GM12875 (cell line): ENCODE results near the gene PRSS36.
"Not testable (repeated sequence)": the region's sequence is repeated elsewhere in the genome, so short reads cannot be mapped to it uniquely, and the experiment has no call there.

Source experiments
- H3K4me3 ChIP-seq: one replicate; pipeline ENCODE4 v1.5.1; 2011; ENCODE audit warnings: low read depth, low read length, control low read depth
- TF ChIP-seq, protein P1 (sequence below): IDR thresholded peaks from 2 replicates; pipeline ENCODE4 v1.5.1; 2011; ENCODE audit warnings: low read depth, mild to moderate bottlenecking, control low read depth, inconsistent platforms, low read length, moderate library complexity, borderline replicate concordance; ENCODE audit not compliant: insufficient read depth

PRSS36 gene

DNA sequence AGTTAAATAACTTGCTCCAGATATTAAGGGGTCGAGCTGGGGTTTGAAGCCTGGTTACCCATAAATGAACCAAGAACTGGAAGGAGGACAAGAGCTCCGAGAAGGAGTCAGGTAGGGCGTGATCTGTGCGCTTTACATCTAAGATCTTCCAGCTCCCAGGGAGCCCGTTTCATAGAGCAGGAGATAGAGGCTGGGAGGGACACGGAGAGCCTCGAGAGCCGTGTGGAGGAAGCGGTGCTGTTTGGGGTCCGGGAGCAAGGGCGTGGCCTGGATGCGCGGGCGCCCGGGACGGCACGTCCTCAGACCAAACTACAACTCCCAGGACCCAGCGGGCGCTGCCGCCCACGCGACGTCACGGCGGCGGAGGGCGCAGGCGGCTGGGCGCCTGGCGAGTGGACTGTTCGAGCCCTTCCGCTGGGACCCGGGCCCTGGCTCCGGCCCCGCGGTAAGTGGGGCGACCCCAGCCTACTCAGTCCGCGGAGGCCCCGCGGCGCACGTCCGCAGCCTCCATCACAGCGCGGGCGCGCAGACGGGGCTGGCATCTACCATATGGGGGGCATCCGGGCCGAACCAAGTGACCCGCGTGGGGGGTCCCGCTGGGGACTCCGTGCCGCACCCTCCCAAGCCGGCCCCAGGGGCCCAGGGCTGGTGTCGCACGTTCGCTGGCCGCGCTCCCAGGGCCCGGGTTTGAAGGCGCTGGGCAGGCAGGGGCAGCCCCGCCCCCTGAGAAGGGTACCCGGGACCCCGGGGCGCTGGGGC lies 41.7 kb downstream of the PRSS36 start, which contains the start of gene BCKDK:
BCKDK (plus strand) TSS at position 352 of the 759 bp plus-strand sequence. CDS start 838 bp downstream, outside the sequence.
- H3K4me3 ChIP-seq: peak within 1 kb of the TSS; percentile 72
- TF ChIP-seq, protein P1, sequence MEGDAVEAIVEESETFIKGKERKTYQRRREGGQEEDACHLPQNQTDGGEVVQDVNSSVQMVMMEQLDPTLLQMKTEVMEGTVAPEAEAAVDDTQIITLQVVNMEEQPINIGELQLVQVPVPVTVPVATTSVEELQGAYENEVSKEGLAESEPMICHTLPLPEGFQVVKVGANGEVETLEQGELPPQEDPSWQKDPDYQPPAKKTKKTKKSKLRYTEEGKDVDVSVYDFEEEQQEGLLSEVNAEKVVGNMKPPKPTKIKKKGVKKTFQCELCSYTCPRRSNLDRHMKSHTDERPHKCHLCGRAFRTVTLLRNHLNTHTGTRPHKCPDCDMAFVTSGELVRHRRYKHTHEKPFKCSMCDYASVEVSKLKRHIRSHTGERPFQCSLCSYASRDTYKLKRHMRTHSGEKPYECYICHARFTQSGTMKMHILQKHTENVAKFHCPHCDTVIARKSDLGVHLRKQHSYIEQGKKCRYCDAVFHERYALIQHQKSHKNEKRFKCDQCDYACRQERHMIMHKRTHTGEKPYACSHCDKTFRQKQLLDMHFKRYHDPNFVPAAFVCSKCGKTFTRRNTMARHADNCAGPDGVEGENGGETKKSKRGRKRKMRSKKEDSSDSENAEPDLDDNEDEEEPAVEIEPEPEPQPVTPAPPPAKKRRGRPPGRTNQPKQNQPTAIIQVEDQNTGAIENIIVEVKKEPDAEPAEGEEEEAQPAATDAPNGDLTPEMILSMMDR: no peak

DNA sequence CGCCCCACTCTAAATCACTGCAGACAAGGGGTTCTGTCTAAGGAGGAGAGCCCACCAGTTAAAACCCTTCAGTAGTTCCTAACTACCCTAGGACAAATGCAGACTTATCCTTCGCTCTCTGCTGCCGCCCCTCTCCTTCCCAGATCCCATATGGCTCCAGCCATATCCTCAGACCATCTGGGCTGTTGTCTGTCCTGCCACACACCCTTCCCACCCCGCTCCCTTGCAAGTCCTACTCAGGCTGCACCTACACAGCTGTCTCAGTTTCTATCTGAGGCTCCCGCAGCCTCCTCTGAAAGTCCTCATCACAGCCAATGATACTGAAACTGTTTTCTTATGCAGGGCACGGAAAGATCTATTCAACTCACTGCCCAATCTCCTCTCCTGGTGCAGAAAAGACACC lies 42.4 kb downstream of the PRSS36 start:
- TF ChIP-seq, protein P1: no peak
- no peak overlapping the region for H3K4me3 ChIP-seq

DNA sequence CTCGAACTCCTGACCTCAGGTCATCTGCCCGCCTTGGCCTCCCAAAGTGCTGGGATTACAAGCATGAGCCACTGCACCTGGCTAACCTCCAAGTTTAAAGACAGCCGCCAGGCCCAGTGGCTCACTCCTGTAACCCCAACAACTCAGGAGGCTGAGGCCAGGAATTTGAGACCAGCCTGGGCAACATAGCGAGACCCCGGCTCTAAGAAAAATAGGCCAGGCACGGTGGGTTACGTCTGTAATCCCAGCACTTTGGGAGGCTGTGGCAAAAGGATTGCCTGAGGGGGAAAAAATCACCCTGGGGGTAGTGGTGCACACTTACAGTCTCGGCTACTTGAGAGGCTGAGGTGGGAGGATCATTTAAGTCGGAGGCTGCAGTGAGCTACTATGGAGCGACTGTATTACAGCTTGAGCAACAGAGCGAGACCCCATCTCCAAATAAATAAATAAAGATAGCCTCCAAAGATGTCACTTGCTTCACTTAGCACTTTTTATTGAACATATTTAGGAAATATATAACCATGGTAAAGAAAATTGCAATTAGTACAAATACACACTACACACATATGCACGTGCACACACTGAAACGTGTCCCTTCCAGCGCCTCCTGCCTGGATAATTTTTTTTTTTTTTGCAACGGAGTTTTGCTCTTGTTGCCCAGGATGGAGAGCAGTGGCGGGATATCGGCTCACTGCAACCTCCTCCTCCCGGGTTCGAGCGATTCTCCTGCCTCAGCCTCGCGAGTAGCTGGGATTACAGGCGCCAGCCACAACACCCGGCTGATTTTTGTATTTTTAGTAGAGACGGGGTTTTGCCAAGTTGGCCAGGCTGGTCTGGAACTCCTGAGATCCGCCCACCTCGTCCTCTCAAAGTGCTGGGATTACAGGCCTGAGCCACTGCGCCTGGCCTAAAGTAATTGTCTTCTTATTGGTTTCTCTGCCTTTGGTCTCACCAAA lies 43.1 kb downstream of the PRSS36 start:
- TF ChIP-seq, protein P1: no peak
- no peak overlapping the region for H3K4me3 ChIP-seq

DNA sequence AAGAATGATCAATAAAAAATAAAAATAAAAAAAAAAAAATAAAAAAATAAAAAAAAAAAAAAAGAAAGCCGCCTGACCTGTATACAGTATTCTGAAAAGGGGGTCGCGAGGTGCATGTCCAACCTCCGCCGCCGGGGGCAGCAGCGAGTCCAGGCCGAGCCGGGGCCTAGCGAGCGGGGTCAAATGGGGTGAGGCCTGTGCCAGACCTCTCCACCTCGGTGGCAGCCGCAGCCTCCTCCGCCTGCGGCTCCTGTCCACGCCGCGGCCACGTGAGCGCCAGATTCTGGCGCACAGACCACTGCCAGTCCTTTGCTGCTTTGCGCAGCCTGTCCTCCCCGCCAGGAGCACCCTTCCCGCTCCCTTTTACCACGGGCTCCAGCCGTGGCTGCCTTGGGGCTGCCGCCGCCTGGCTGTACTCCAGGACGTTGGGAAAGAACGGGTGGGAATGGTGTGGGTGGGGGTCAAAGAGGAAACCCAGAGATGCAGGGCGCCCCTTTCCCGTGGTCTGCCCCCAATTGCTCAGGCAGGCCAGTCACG lies 44.1 kb downstream of the PRSS36 start:
- TF ChIP-seq, protein P1: peak; percentile 87
- no peak overlapping the region for H3K4me3 ChIP-seq

DNA sequence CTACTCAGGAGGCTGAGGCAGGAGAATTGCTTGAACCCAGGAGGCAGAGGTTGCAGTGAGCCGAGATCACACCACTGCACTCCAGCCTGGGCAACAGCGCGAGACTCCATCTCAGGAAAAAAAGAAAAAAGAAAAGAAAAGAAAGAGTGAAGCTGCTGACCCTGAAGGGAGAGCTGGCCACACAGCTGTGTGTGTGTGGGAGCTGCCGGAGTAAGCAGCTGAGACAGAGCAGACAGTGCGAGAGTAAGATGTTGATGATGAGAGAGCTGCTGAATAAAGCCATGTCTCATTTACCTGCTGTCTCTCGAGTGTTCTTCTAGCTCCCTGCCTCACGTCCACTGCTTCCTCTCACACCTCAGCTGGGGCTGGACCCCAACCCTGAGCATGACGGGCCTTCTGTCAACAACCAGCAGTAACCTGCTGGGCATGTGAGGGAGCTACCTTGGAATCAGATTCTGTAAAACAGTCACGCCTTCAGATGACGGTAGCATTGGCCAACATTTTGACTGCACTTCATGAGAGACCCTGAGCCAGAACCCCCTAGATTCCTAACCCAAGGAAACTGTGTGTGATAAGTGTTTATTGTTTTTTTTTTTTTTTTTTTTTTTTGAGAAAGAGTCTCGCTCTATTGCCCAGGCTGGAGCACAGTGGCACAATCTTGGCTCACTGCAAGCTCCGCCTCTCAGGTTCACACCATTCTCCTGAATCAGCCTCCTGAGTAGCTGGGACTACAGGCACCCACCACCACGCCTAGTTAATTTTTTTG lies 48.8 kb downstream of the PRSS36 start:
- H3K4me3 ChIP-seq: not testable (repeated sequence)

DNA sequence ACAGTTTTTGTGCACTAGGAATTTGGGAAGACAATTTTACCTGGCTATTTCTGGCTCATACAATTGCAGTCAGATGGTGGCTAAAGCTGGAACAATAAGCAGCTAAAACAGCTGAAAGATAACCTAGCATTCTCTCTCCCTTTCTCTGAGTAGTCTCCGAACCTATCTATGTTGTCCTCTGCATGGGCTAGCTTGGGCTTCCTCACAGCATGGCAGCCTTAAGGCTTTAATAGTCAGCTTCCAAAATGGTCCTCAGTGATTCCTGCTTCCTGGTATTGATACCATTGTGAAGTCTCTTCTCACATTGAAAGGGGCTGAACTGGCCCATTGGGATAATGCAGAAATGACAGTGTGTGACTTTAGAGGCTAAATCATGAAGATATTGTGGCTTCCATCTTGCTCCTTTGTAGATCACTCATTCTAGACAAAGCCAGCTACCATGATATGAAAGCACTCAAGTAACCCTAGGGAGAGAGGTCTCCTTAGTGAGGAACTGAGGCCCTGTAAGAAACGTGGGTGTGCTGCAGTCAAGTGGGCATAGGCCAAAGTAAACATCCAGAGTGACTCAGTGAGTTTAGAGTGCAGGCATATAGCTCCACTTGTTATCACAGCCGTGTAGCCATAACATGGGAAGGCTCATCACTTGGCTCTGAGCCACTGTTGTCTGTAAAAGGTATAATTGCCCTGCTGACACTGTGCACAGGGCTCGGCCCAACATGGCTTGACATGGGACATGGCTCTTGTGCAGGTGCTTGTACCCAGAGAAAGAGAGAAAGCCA lies 49.8 kb downstream of the PRSS36 start:
- TF ChIP-seq, protein P1: no peak
- H3K4me3 ChIP-seq: no peak overlapping the region
